Erythroblast (primary cell): ENCODE results near the gene SNAP47.

Experiments
- DNase-seq, 2 experiments: peaks; one replicate each; lab custom pipeline; 2025; lab: John Stamatoyannopoulos, UW
- GATA1 ChIP-seq: IDR thresholded peaks from 2 replicates; pipeline ENCODE4 v1.6.1; 2011; ENCODE audit warnings: low read depth, mild to moderate bottlenecking, control low read depth, low read length, moderate library complexity
- POLR2A ChIP-seq: IDR thresholded peaks from 2 replicates; pipeline ENCODE4 v1.6.1; 2011; ENCODE audit warnings: mild to moderate bottlenecking, low read length

SNAP47 gene

GRCh38 chr1:227735539-227736285, 477 bp downstream of the SNAP47 start:
- no peak for TF ChIP-seq GATA1
- no peak for TF ChIP-seq POLR2A
- peak in 1 of 2 experiments; percentile 38 for DNase-seq

GRCh38 chr1:227736814-227737432, 1.7 kb downstream of the SNAP47 start:
- DNase-seq: peak in 1 of 2 experiments; percentile 23

GRCh38 chr1:227738820-227739219, 3.6 kb downstream of the SNAP47 start:
- no peak for DNase-seq

More at GRCh38 chr1:227736814-227737432, 1.7 kb downstream of the SNAP47 start:
- no peak for TF ChIP-seq GATA1
- TF ChIP-seq POLR2A: peak; percentile 24

DNA sequence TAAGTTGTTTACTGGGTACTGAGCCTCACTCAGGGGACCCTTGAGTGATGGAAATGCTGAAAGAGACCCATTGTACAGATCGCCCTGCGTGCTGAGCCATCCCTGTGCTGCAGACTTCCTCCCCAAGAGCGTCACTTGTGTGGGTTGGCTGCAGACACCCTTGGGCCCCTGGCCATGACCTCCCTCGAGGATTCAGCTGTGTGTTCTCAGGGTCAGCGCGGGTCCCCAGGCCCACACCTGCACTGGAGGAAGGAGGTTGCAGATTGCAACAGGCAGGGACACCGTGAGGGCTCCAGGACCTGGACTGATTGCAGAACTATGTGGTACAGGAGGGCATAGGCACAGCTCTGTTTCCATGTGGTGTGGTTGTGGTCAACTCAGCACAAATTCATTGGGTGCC, 4.4 kb downstream of the SNAP47 start:
- TF ChIP-seq POLR2A (no peak), GATA1 (no peak)
- no peak for DNase-seq

More at GRCh38 chr1:227738820-227739219, 3.6 kb downstream of the SNAP47 start:
- no peak for TF ChIP-seq GATA1
- no peak for TF ChIP-seq POLR2A

- no peak for DNase-seq
- no peak for TF ChIP-seq GATA1
- no peak for TF ChIP-seq POLR2A
These were observed 5.2 kb downstream of the SNAP47 start for GRCh38 chr1:227740401-227740960.

- DNase-seq: no peak
- TF ChIP-seq GATA1 (no peak), POLR2A (no peak)
These were observed 6.1 kb downstream of the SNAP47 start for GRCh38 chr1:227741166-227741870.

DNA sequence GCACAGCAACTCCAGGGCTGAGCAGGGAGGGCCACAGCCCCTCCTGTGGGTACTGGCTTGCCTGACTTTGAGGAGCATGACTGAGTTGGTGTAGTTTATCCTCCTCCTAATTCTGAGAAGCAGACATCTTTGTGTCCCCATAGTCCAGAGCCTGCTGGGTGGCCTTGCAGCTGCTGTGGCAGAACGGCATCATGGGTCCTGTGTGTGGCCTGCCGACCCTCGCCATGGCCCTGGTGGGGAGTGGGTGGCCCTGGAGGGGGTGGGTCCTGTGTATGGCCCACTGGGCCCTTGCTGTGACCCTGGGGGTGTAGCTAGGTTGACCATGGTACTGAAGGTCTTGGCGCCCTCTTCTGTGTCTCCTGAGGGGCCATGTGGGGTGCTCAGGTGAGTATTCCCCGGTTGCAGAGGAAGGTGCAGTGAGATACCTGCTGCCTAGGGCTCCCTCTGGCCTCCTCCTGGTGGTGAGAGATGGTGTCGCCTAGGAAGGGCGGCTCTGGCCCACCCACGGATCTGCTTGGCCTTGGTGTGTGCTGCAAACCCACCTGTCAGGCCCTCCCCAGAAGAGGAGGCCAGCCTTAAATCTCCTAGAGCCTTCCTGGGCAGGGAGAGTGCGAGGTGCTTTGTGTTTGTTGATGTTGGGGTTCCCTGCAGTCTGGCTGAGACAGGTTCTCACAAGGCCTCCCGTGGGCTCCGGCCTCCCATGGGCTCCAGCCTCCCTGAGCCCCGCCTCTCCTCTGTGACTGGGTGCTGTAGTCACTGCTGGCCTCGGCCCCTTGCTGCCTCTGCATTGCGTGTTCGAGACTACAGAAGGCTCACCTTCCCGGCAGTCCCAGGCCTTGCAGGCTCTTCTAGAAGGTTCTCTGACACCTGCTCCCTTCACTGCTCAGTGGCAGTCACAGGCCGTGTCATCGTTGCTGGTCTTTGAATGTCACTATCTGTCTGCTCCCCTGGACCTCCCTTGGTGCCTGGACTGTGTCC, 7.8 kb downstream of the SNAP47 start:
- DNase-seq: no peak

GRCh38 chr1:227744668-227745067, 9.4 kb downstream of the SNAP47 start:
- no peak for TF ChIP-seq POLR2A
- TF ChIP-seq GATA1: no peak
- no peak for DNase-seq

More for the DNA sequence above, 7.8 kb downstream of the SNAP47 start:
- no peak for TF ChIP-seq GATA1
- no peak for TF ChIP-seq POLR2A

DNA sequence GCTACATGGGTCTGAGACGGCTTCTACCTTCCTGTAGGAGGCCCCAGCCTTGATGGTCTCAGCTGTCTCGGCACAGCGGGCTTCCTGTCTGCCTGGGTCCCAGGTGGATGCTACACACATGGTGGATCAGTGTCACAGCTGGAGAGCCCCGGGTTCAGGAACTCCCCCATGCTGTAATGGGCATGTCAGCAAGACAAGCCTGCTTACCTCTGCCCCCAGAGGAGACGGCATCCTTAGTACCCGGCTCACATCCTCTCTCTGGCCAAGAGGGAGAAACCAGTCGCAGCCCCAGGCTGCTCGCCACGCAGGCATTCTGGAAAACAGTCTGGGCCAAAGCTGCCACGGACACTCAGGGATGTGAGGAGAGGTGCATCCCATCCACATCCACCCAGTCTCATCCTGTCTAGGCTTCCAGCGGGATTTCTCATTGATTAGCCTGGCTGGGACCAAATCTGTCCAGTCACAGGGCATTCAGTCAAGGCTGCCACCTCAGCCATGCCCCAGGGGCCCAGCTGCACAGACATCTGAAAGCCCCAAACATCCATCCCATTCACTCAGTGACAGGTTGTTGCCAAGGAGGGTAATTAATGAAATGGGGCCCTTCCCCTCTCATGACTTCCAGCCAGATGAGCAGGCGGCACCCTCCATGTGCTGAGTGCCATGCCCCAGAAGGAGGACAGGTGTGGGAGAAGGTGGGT, 10.5 kb downstream of the SNAP47 start:
- DNase-seq: no peak
- TF ChIP-seq GATA1: no peak
- no peak for TF ChIP-seq POLR2A

DNA sequence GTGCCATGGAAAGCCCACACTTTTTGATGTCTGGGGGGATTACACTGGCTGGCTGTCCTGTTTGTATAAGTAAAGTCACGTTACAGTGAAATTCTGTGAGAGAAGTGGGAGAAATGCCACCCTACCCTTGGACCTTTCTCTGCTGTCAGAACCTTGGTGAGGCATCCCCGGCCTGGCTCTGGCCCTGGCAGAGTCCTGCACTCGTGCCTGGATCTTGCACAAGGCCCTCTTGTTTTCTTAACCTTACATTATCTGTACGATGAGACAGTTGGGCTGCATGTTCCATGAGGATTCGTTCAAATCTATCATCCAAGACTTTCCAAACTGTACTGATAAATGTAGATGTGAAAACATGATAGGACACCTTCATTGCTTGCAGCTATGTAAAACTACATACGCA, 11.4 kb downstream of the SNAP47 start:
- no peak for DNase-seq
- TF ChIP-seq POLR2A (no peak), GATA1 (no peak)

- TF ChIP-seq POLR2A (no peak), GATA1 (no peak)
- no peak for DNase-seq
These were observed 12.1 kb downstream of the SNAP47 start for GRCh38 chr1:227747382-227747781.

DNA sequence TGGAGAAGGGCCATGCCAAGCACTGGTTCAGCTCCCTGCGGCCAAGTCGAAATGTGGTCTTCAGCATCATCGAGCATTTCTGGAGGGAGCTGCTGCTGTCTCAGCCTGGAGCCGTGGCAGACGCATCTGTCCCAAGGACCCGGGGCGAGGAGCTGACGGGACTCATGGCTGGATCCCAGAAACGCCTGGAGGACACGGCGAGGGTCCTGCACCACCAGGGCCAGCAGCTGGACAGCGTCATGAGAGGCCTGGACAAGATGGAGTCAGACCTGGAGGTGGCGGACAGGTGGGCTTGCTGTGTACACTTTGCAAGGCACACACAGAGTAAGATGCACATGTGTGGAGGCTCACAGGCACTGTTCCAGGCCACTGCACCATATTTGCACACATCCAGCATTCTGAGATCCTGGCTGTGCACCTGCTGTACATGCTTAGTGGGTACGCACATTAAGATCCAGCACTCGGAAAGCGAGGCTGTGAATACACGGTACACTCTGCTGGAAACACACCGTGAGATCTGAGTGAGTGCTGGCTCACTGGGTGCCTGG, 12.8 kb downstream of the SNAP47 start:
- no peak for DNase-seq
- no peak for TF ChIP-seq POLR2A
- no peak for TF ChIP-seq GATA1
